SU-DHL-6 (cell line): ENCODE measurements around the gene KCNB1.

Source experiments
- CTCF ChIP-seq: fragments of 200-600 bp; sonication (generic); IDR thresholded peaks from one replicate; pipeline ENCODE4 v1.5.1; 2017; ENCODE audit warnings: antibody characterized with exemption, mild to moderate bottlenecking, low read length, moderate library complexity; ENCODE audit not compliant: insufficient read depth, poor library complexity, severe bottlenecking
- EZH2phosphoT487 ChIP-seq: fragments of 200-600 bp; sonication (generic), shearing (Covaris generic); conservative IDR thresholded peaks from 2 replicates; pipeline ENCODE4 v1.6.1; 2018; ENCODE audit warnings: mild to moderate bottlenecking, antibody characterized with exemption, low read length, moderate library complexity, mixed read lengths

GRCh38 chr20:49412953-49413352, 69.5 kb downstream of the KCNB1 start:
- TF ChIP-seq CTCF (no peak), EZH2phosphoT487 (no peak)
